HepG2 (cell line): Measurements from ENCODE around the gene PP2D1. TPM values are rescaled to one million over a fixed set of nuclear protein-coding genes. Genes with fewer than 3 reads are reported as not detected.

Experiments used
- AGO2 ChIP-seq: fragments of 200-400 bp; formaldehyde crosslinking; optimal IDR thresholded peaks from 2 replicates; pipeline ENCODE3; 2017; ENCODE audit warnings: mild to moderate bottlenecking, low read depth, low read length, moderate library complexity
- CENPT ChIP-seq: sonication (generic); formaldehyde crosslinking; IDR thresholded peaks from 2 replicates; pipeline ENCODE4 v1.8.0; 2022; ENCODE audit warnings: low read depth, mild to moderate bottlenecking, moderate library complexity, missing genetic modification reagents
- CENPX ChIP-seq: sonication (generic); formaldehyde crosslinking; IDR thresholded peaks from 2 replicates; pipeline ENCODE4 v1.9.0; 2021; ENCODE audit warnings: mild to moderate bottlenecking, missing genetic modification reagents, moderate library complexity
- CSRNP2 ChIP-seq: sonication (generic); formaldehyde crosslinking; conservative IDR thresholded peaks from 2 replicates; pipeline ENCODE4 v1.8.0; 2022; ENCODE audit warnings: low read depth, missing genetic modification reagents
- EP300 ChIP-seq, 3 experiments: sonication (generic) in 1 of 3; formaldehyde crosslinking in 1 of 3; IDR thresholded peaks; 2 replicates each; pipeline versions ENCODE4 v1.5.1 to v1.6.1; 2011 to 2020; ENCODE audit warnings: low read depth in 2 of 3, low read length in 2 of 3, borderline replicate concordance in 1 of 3, improper control_type of control experiment in 1 of 3, mild to moderate bottlenecking in 1 of 3, missing genetic modification reagents in 1 of 3, moderate library complexity in 1 of 3
- FOXA1 ChIP-seq, 2 experiments: fragments of 450-650 bp in 1 of 2; sonication (generic) in 1 of 2; formaldehyde crosslinking in 1 of 2; IDR thresholded peaks; 2 replicates each; pipeline versions ENCODE4 v1.4.0 to v1.6.1; 2016 to 2020; ENCODE audit warnings: missing genetic modification reagents in 1 of 2
- GPN1 ChIP-seq: sonication (generic); formaldehyde crosslinking; IDR thresholded peaks from 2 replicates; pipeline ENCODE4 v1.5.1; 2020; ENCODE audit warnings: missing genetic modification reagents, borderline replicate concordance
- MZF1 ChIP-seq: sonication (generic); formaldehyde crosslinking; IDR thresholded peaks from 2 replicates; pipeline ENCODE4 v1.8.1; 2023; ENCODE audit warnings: mild to moderate bottlenecking, missing genetic modification reagents, borderline replicate concordance
- PHB2 ChIP-seq: fragments of 450-650 bp; IDR thresholded peaks from 2 replicates; pipeline ENCODE4 v1.6.1; 2018; ENCODE audit not compliant: partially characterized antibody
- PPARG ChIP-seq: conservative IDR thresholded peaks from 2 replicates; pipeline ENCODE4 v1.6.1; 2016; ENCODE audit warnings: missing biosample characterization, missing genetic modification reagents
- RAD21 ChIP-seq: fragments of 450-650 bp; formaldehyde crosslinking; IDR thresholded peaks from 2 replicates; pipeline ENCODE4 v1.5.0; 2020; ENCODE audit warnings: mild to moderate bottlenecking
- SRSF1 ChIP-seq: fragments of 200-400 bp; formaldehyde crosslinking; optimal IDR thresholded peaks from 2 replicates; pipeline ENCODE3; 2017; ENCODE audit warnings: mild to moderate bottlenecking, low read depth, low read length, moderate library complexity
- TAF15 ChIP-seq: fragments of 200-400 bp; formaldehyde crosslinking; IDR thresholded peaks from one replicate; pipeline ENCODE4 v1.6.1; 2018; ENCODE audit warnings: mild to moderate bottlenecking, low read depth, low read length; ENCODE audit not compliant: poor library complexity, severe bottlenecking
- ZFP41 ChIP-seq: sonication (generic); formaldehyde crosslinking; IDR thresholded peaks from 2 replicates; pipeline ENCODE4 v1.4.0; 2020; ENCODE audit warnings: mild to moderate bottlenecking, missing genetic modification reagents, borderline replicate concordance
- ZNF263 ChIP-seq: sonication (generic); formaldehyde crosslinking; IDR thresholded peaks from 2 replicates; pipeline ENCODE4 v1.4.0; 2020; ENCODE audit warnings: missing genetic modification reagents
- ZNF282 ChIP-seq: fragments of 450-650 bp; IDR thresholded peaks from 2 replicates; pipeline ENCODE4 v1.6.1; 2018; ENCODE audit not compliant: partially characterized antibody
- ZNF33A ChIP-seq: sonication (generic); formaldehyde crosslinking; IDR thresholded peaks from 2 replicates; pipeline ENCODE4 v1.5.1; 2020; ENCODE audit warnings: missing genetic modification reagents, mild to moderate bottlenecking, moderate library complexity, borderline replicate concordance
- ZNF383 ChIP-seq: sonication (generic); formaldehyde crosslinking; IDR thresholded peaks from 2 replicates; pipeline ENCODE4 v1.4.0; 2020; ENCODE audit warnings: missing genetic modification reagents, mild to moderate bottlenecking, borderline replicate concordance
- ZNF431 ChIP-seq: sonication (generic); formaldehyde crosslinking; IDR thresholded peaks from 2 replicates; pipeline ENCODE4 v1.9.0; 2022; ENCODE audit warnings: missing genetic modification reagents, low read depth, mild to moderate bottlenecking, borderline replicate concordance
- ZNF501 ChIP-seq: sonication (generic); formaldehyde crosslinking; IDR thresholded peaks from 2 replicates; pipeline ENCODE4 v1.5.1; 2020; ENCODE audit warnings: mild to moderate bottlenecking, moderate library complexity, missing genetic modification reagents
- ZNF713 ChIP-seq: sonication (generic); formaldehyde crosslinking; IDR thresholded peaks from 2 replicates; pipeline ENCODE4 v1.4.0; 2020; ENCODE audit warnings: mild to moderate bottlenecking, missing genetic modification reagents
- ZNF772 ChIP-seq: sonication (generic); formaldehyde crosslinking; IDR thresholded peaks from 2 replicates; pipeline ENCODE4 v1.5.0; 2020; ENCODE audit warnings: mild to moderate bottlenecking, missing genetic modification reagents
- polyA plus RNA-seq, 8 experiments: library from polyadenylated mRNA; depleted of rRNA in 3 of 8; stranded (reverse) in 7 of 8; unstranded in 1 of 8; fragments of >200 nt; fragmentation: Illumina TruSeq in 4 of 8; extraction: Trizol in 4 of 8; gene quantifications; 2 replicates each; pipeline versions ENCODE4 v1.2.1 to v1.2.3, GENCODE V29; 2011 to 2016; ENCODE audit warnings: low read depth in 4 of 8, missing spikeins in 1 of 8, mixed read lengths in 1 of 8; ENCODE audit not compliant: insufficient read depth in 1 of 8
- total RNA-seq, 5 experiments: library from RNA; depleted of rRNA; stranded (reverse); fragments of >200 nt; fragmentation: Illumina TruSeq; extraction: Trizol; gene quantifications; 2 replicates each; pipeline ENCODE4 v1.2.3, GENCODE V29; 2016; ENCODE audit warnings: low read depth in 1 of 5
- TF ChIP-seq, protein P1 (sequence below): sonication (generic); formaldehyde crosslinking; IDR thresholded peaks from 2 replicates; pipeline ENCODE4 v1.4.0; 2020; ENCODE audit warnings: missing genetic modification reagents, borderline replicate concordance
- TF ChIP-seq, protein P2 (sequence below): sonication (generic); formaldehyde crosslinking; IDR thresholded peaks from 2 replicates; pipeline ENCODE4 v1.8.0; 2022; ENCODE audit warnings: missing genetic modification reagents, mild to moderate bottlenecking, inconsistent platforms, borderline replicate concordance

PP2D1 gene
- total and polyA plus RNA-seq, 2 of the 13 experiments (the other 11 are each of a cell fraction or from before 2014, with no cell fraction given): not detected

GRCh38 chr3:20039765-20040547 lies 27.9 kb upstream of the PP2D1 start, which contains the start of gene KAT2B (continued):
- TF ChIP-seq, protein P1, sequence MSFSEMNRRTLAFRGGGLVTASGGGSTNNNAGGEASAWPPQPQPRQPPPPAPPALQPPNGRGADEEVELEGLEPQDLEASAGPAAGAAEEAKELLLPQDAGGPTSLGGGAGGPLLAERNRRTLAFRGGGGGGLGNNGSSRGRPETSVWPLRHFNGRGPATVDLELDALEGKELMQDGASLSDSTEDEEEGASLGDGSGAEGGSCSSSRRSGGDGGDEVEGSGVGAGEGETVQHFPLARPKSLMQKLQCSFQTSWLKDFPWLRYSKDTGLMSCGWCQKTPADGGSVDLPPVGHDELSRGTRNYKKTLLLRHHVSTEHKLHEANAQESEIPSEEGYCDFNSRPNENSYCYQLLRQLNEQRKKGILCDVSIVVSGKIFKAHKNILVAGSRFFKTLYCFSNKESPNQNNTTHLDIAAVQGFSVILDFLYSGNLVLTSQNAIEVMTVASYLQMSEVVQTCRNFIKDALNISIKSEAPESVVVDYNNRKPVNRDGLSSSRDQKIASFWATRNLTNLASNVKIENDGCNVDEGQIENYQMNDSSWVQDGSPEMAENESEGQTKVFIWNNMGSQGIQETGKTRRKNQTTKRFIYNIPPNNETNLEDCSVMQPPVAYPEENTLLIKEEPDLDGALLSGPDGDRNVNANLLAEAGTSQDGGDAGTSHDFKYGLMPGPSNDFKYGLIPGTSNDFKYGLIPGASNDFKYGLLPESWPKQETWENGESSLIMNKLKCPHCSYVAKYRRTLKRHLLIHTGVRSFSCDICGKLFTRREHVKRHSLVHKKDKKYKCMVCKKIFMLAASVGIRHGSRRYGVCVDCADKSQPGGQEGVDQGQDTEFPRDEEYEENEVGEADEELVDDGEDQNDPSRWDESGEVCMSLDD (CRISPR knock-in tag): no peak
- no peak for TF ChIP-seq ZNF713 (CRISPR knock-in tag)
- no peak for TF ChIP-seq ZNF282
- peak; percentile 57 for TF ChIP-seq RAD21 (CRISPR knock-in tag)
- no peak for TF ChIP-seq MZF1 (CRISPR knock-in tag)
- 0 out of 2 replicates have a peak, but pooled peaks have one; percentile 17 for TF ChIP-seq ZNF263 (CRISPR knock-in tag)
- no peak for TF ChIP-seq PHB2
- TF ChIP-seq EP300 (IDR thresholded peaks at IDR 0.05; ENCODE audit: low read depth in 2 of 2, low read length in 2 of 2): no peak
- TF ChIP-seq EP300 (CRISPR knock-in tag; IDR thresholded peaks at IDR 0.05; ENCODE audit: borderline replicate concordance): no peak
- no peak for TF ChIP-seq PPARG (CRISPR knock-in tag)
- no peak for TF ChIP-seq FOXA1 (IDR thresholded peaks at IDR 0.05)
- TF ChIP-seq FOXA1 (CRISPR knock-in tag; IDR thresholded peaks at IDR 0.05): no peak
- no peak for TF ChIP-seq AGO2
- no peak for TF ChIP-seq ZNF33A
- TF ChIP-seq ZFP41 (CRISPR knock-in tag): no peak
- no peak for TF ChIP-seq GPN1 (CRISPR knock-in tag)
- TF ChIP-seq SRSF1: peak; percentile 81
- no peak for TF ChIP-seq ZNF383
- TF ChIP-seq ZNF772: no peak
- no peak for TF ChIP-seq ZNF501 (CRISPR knock-in tag)
- TF ChIP-seq TAF15: no peak
- TF ChIP-seq CSRNP2 (CRISPR knock-in tag): no peak
- TF ChIP-seq CENPT: no peak
- TF ChIP-seq ZNF431 (CRISPR knock-in tag): no peak
- TF ChIP-seq CENPX (CRISPR knock-in tag): no peak
- TF ChIP-seq, protein P2, sequence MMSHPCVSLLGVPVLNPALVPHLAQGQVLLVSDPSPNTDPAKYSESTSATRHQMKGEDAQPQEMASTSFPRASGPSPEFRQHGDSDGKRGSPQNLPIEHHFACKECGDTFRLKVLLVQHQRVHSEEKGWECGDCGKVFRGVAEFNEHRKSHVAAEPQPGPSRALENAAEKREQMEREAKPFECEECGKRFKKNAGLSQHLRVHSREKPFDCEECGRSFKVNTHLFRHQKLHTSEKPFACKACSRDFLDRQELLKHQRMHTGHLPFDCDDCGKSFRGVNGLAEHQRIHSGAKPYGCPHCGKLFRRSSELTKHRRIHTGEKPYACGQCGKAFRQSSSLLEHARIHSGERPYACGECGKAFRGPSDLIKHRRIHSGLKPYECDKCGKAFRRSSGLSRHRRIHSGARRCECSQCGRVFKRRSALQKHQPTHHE (CRISPR knock-in tag): no peak
